GM23338 (cell line): ENCODE measurements around the gene UBAP2. TPM values are rescaled to one million over a fixed set of nuclear protein-coding genes. Genes with fewer than 3 reads are reported as not detected.
"Not testable (repeated sequence)": the region's sequence is repeated elsewhere in the genome, so short reads cannot be mapped to it uniquely, and the experiment has no call there.

Experiments
- ATAC-seq: fragments of 200-7000 bp; cut with Tn5 transposase; 3 replicates; pipeline ENCODE4 v1.9.1; 2020
- DNase-seq: peaks from one replicate; pipeline ENCODE4 v3.0.0-alpha.2; 2015; ENCODE audit warnings: low spot score
- H2AFZ ChIP-seq: fragments of 200-600 bp; sonication (generic); 2 replicates; pipeline ENCODE4 v1.8.0; 2016; ENCODE audit warnings: antibody characterized with exemption, mild to moderate bottlenecking, moderate library complexity
- H3F3A ChIP-seq: fragments of 200-600 bp; sonication (generic); replicated peaks from 2 replicates; pipeline ENCODE4 v1.8.0; 2017; ENCODE audit warnings: antibody characterized with exemption, mixed run types, low read depth
- H3K27ac ChIP-seq: fragments of 200-600 bp; sonication (generic); 2 replicates; pipeline ENCODE4 v1.6.1; 2016; ENCODE audit warnings: low read depth
- H3K27me3 ChIP-seq: fragments of 200-600 bp; sonication (generic); 2 replicates; pipeline ENCODE4 v1.8.0; 2016; ENCODE audit warnings: mild to moderate bottlenecking, mixed run types, moderate library complexity; ENCODE audit not compliant: insufficient read depth
- H3K36me3 ChIP-seq: fragments of 200-600 bp; sonication (generic); 2 replicates; pipeline ENCODE4 v1.8.0; 2016; ENCODE audit warnings: mild to moderate bottlenecking; ENCODE audit not compliant: insufficient read depth
- H3K4me1 ChIP-seq: fragments of 200-600 bp; sonication (generic); 2 replicates; pipeline ENCODE4 v1.8.0; 2016; ENCODE audit warnings: mild to moderate bottlenecking, moderate library complexity; ENCODE audit not compliant: insufficient read depth
- H3K4me2 ChIP-seq: fragments of 200-600 bp; sonication (generic); 2 replicates; pipeline ENCODE4 v1.7.1; 2017; ENCODE audit warnings: mixed run types
- H3K4me3 ChIP-seq: fragments of 200-600 bp; sonication (generic); 2 replicates; pipeline ENCODE4 v1.6.1; 2016; ENCODE audit warnings: mixed run types
- H3K79me2 ChIP-seq: fragments of 200-600 bp; sonication (generic); replicated peaks from 2 replicates; pipeline ENCODE4 v1.8.0; 2017; ENCODE audit warnings: mild to moderate bottlenecking; ENCODE audit not compliant: insufficient read depth
- H3K9me2 ChIP-seq: fragments of 200-600 bp; sonication (generic); 2 replicates; pipeline ENCODE4 v1.8.0; 2017; ENCODE audit not compliant: insufficient read depth
- H4K20me1 ChIP-seq: fragments of 200-600 bp; sonication (generic); replicated peaks from 2 replicates; pipeline ENCODE4 v1.8.0; 2017; ENCODE audit warnings: mild to moderate bottlenecking; ENCODE audit not compliant: insufficient read depth
- H3K27ac Mint-ChIP-seq: 2 replicates; pipeline ENCODE4 v1.8.0; 2020; ENCODE audit warnings: inconsistent platforms, mild to moderate bottlenecking, moderate library complexity, mixed read lengths
- H3K27me3 Mint-ChIP-seq: 3 replicates; pipeline ENCODE4 v1.8.0; 2022; ENCODE audit warnings: low read depth, mild to moderate bottlenecking, moderate library complexity, mixed read lengths, inconsistent platforms; ENCODE audit not compliant: insufficient read depth, poor library complexity
- H3K36me3 Mint-ChIP-seq: 3 replicates; pipeline ENCODE4 v1.8.0; 2021; ENCODE audit warnings: low read depth, mild to moderate bottlenecking, inconsistent platforms, moderate library complexity, mixed read lengths
- H3K4me1 Mint-ChIP-seq: 3 replicates; pipeline ENCODE4 v1.8.0; 2020; ENCODE audit warnings: mild to moderate bottlenecking, inconsistent platforms, mixed read lengths
- H3K4me3 Mint-ChIP-seq: 3 replicates; pipeline ENCODE4 v1.8.0; 2021; ENCODE audit warnings: moderate library complexity, mild to moderate bottlenecking, inconsistent platforms, mixed read lengths
- H3K9me3 Mint-ChIP-seq: 3 replicates; pipeline ENCODE4 v1.8.0; 2020; ENCODE audit warnings: moderate library complexity, mild to moderate bottlenecking, inconsistent platforms, mixed read lengths
- CREB1 ChIP-seq: fragments of 250-450 bp; sonication (Bioruptor Pico); IDR thresholded peaks from 2 replicates; pipeline ENCODE4 v1.5.0; 2020; ENCODE audit warnings: low read depth, mild to moderate bottlenecking, moderate library complexity
- ETS1 ChIP-seq: IDR thresholded peaks from 2 replicates; pipeline ENCODE4 v1.6.1; 2016; ENCODE audit warnings: antibody characterized with exemption
- EZH2phosphoT487 ChIP-seq: fragments of 200-600 bp; sonication (generic); IDR thresholded peaks from one replicate; pipeline ENCODE4 v1.8.1; 2018; ENCODE audit warnings: antibody characterized with exemption; ENCODE audit not compliant: unreplicated experiment
- JUNB ChIP-seq: IDR thresholded peaks from one replicate; pipeline ENCODE4 v1.6.1; 2016; ENCODE audit warnings: antibody characterized with exemption; ENCODE audit not compliant: unreplicated experiment
- POLR2AphosphoS5 ChIP-seq: IDR thresholded peaks from 2 replicates; pipeline ENCODE4 v1.6.1; 2016; ENCODE audit warnings: antibody characterized with exemption, low read depth
- STAT1 ChIP-seq: IDR thresholded peaks from one replicate; pipeline ENCODE4 v1.6.1; 2016; ENCODE audit warnings: antibody characterized with exemption; ENCODE audit not compliant: unreplicated experiment
- ZNF331 ChIP-seq: fragments of 250-450 bp; sonication (Bioruptor Pico); IDR thresholded peaks from 2 replicates; pipeline ENCODE4 v1.5.0; 2020; ENCODE audit warnings: low read depth, mild to moderate bottlenecking, moderate library complexity
- polyA plus RNA-seq: library from polyadenylated mRNA; unstranded; fragments of >200 nt; fragmentation: Nextera tagmentation; extraction: Ambion mirVana; gene quantifications from 2 replicates; pipeline ENCODE4 v1.2.1, GENCODE V29; 2016
- total RNA-seq: library from RNA; depleted of rRNA; stranded (reverse); fragments of >200 nt; shearing (Covaris generic); gene quantifications from 2 replicates; pipeline ENCODE4 v1.2.3, GENCODE V29; 2014
- TF ChIP-seq, protein P1 (sequence below): IDR thresholded peaks from one replicate; pipeline ENCODE4 v1.6.1; 2018; ENCODE audit warnings: antibody characterized with exemption; ENCODE audit not compliant: unreplicated experiment

UBAP2 gene
- total and polyA plus RNA-seq, 2 experiments from 2014 or later, result 47.4 to 56.4 TPM

GRCh38 chr9:33962468-33962867, 86.2 kb downstream of the UBAP2 start:
- peaks cover 21% of the 10 kb centered on the region; the same call in 1 of the 2 replicates for H3K36me3 ChIP-seq
- H3K4me3 ChIP-seq, H3K4me2 ChIP-seq, H3F3A ChIP-seq, H3K79me2 ChIP-seq, H3K4me3 Mint-ChIP-seq, H3K9me2 ChIP-seq, H3K27ac ChIP-seq, H3K4me1 ChIP-seq, H2AFZ ChIP-seq, H3K9me3 Mint-ChIP-seq, H3K27me3 Mint-ChIP-seq, H4K20me1 ChIP-seq, DNase-seq, H3K27me3 ChIP-seq, ATAC-seq, H3K27ac Mint-ChIP-seq, H3K4me1 Mint-ChIP-seq: not testable (repeated sequence)
- peaks cover 33% of the 10 kb centered on the region; the same call in 2 of the 3 replicates for H3K36me3 Mint-ChIP-seq

GRCh38 chr9:33959725-33960124, 89.0 kb downstream of the UBAP2 start:
- H3K4me3 Mint-ChIP-seq, result no peak overlapping the region
- no peaks in the 10 kb centered on the region for H3K27me3 Mint-ChIP-seq
- ATAC-seq (no peak), DNase-seq (no peak)
- no peaks in the 10 kb centered on the region for H3F3A ChIP-seq
- no peaks in the 10 kb centered on the region for H3K9me3 Mint-ChIP-seq
- peaks cover 28% of the 10 kb centered on the region for H3K36me3 ChIP-seq
- no peaks in the 10 kb centered on the region for H3K4me1 ChIP-seq
- TF ChIP-seq EZH2phosphoT487 (no peak), STAT1 (no peak), ZNF331 (CRISPR knock-in tag) (no peak), CREB1 (no peak), ETS1 (no peak), JUNB (no peak), POLR2AphosphoS5 (no peak)
- TF ChIP-seq, protein P1, sequence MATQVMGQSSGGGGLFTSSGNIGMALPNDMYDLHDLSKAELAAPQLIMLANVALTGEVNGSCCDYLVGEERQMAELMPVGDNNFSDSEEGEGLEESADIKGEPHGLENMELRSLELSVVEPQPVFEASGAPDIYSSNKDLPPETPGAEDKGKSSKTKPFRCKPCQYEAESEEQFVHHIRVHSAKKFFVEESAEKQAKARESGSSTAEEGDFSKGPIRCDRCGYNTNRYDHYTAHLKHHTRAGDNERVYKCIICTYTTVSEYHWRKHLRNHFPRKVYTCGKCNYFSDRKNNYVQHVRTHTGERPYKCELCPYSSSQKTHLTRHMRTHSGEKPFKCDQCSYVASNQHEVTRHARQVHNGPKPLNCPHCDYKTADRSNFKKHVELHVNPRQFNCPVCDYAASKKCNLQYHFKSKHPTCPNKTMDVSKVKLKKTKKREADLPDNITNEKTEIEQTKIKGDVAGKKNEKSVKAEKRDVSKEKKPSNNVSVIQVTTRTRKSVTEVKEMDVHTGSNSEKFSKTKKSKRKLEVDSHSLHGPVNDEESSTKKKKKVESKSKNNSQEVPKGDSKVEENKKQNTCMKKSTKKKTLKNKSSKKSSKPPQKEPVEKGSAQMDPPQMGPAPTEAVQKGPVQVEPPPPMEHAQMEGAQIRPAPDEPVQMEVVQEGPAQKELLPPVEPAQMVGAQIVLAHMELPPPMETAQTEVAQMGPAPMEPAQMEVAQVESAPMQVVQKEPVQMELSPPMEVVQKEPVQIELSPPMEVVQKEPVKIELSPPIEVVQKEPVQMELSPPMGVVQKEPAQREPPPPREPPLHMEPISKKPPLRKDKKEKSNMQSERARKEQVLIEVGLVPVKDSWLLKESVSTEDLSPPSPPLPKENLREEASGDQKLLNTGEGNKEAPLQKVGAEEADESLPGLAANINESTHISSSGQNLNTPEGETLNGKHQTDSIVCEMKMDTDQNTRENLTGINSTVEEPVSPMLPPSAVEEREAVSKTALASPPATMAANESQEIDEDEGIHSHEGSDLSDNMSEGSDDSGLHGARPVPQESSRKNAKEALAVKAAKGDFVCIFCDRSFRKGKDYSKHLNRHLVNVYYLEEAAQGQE, result no peak
- H3K27ac Mint-ChIP-seq, result no peak overlapping the region
- no peaks in the 10 kb centered on the region for H3K9me2 ChIP-seq
- no peaks in the 10 kb centered on the region for H3K79me2 ChIP-seq
- H3K4me3 ChIP-seq, result no peak overlapping the region
- H3K4me1 Mint-ChIP-seq, result no peaks in the 10 kb centered on the region
- no peaks in the 10 kb centered on the region; the same call in 1 of the 2 replicates for H4K20me1 ChIP-seq
- H3K4me2 ChIP-seq, result no peak overlapping the region
- H3K27me3 ChIP-seq, result no peaks in the 10 kb centered on the region
- H2AFZ ChIP-seq, result no peak overlapping the region
- H3K36me3 Mint-ChIP-seq, result peaks cover 44% of the 10 kb centered on the region
- peak overlapping the region; percentile 27; the same call in 1 of the 2 replicates for H3K27ac ChIP-seq
